Measurements from ENCODE around the gene FGF5.
"Not testable (repeated sequence)": the region's sequence is repeated elsewhere in the genome, so short reads cannot be mapped to it uniquely, and the experiment has no call there.

- not testable (repeated sequence) for TF ChIP-seq CTCF, POLR2A (IDR thresholded peaks at IDR 0.05)
Measured at GRCh38 chr4:80315848-80316247, 49.4 kb downstream of the FGF5 start.
